ENCODE results near the gene KIAA0232. TPM values are rescaled to one million over a fixed set of nuclear protein-coding genes. Genes with fewer than 3 reads are reported as not detected.

KIAA0232 gene
- total and polyA plus RNA-seq, 2 experiments from 2014 or later, result 11.3 to 34.3 TPM

GRCh38 chr4:6734165-6734786 lies 48.3 kb upstream of the KIAA0232 start:
- 87% methylated on average over 16 of the region's 16 CpGs for WGBS (ENCODE audit: low lambda C conversion rate, missing lambda C conversion rate)
- TF ChIP-seq EZH2 (IDR thresholded peaks at IDR 0.05; ENCODE audit: borderline replicate concordance) (no peak), EZH2phosphoT487 (IDR thresholded peaks at IDR 0.05; ENCODE audit: low read depth, severe bottlenecking, unreplicated experiment) (no peak), CTCF (IDR thresholded peaks at IDR 0.05; ENCODE audit: poor library complexity) (no peak)

DNA sequence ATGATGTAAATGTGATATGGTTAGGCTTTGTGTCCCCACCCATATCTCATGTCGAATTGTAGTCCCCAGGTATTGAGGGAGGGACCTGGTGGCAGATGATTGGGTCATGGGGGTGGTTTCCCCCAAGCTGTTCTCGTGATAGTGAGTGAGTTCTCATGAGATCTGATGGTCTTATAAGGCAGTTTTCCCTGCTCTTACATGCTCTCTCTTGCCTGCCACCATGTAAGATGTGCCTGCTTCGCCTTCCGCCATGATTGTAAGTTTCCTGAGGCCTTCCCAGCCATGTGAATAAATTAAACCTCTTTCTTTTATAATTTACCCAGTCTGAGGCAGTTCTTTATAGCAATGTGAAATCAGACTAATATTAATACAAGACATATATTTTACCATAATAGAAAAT lies 42.6 kb upstream of the KIAA0232 start:
- Histone ChIP-seq H4K20me1 (ENCODE audit: insufficient read depth, poor library complexity, severe bottlenecking) (no peaks in the 10 kb centered on the region), H3K27ac (no peak overlapping the region), H2AFZ (no peak overlapping the region), H3K4me2 (no peak overlapping the region), H3K9me3 (ENCODE audit: low read depth) (no peaks in the 10 kb centered on the region), H3K4me3 (no peak overlapping the region), H3K4me1 (ENCODE audit: insufficient read depth) (no peaks in the 10 kb centered on the region), H3K36me3 (replicated peaks; ENCODE audit: insufficient read depth, low read depth) (no peaks in the 10 kb centered on the region), H3K9me2 (replicated peaks; ENCODE audit: insufficient read depth) (no peaks in the 10 kb centered on the region), H3K27me3 (no peaks in the 10 kb centered on the region), H3K79me2 (no peaks in the 10 kb centered on the region)
- no peak for TF ChIP-seq CTCF (IDR thresholded peaks at IDR 0.05; ENCODE audit: poor library complexity)
- TF ChIP-seq EZH2 (IDR thresholded peaks at IDR 0.05; ENCODE audit: borderline replicate concordance), result no peak
- no peak for TF ChIP-seq EZH2phosphoT487 (IDR thresholded peaks at IDR 0.05; ENCODE audit: low read depth, severe bottlenecking, unreplicated experiment)
- 93% methylated on average over 4 of the region's 4 CpGs for WGBS (ENCODE audit: low lambda C conversion rate, missing lambda C conversion rate)
- no peak for DNase-seq (ENCODE audit: low spot score)

More at GRCh38 chr4:6734165-6734786, 48.3 kb upstream of the KIAA0232 start:
- Histone ChIP-seq H3K4me1 (ENCODE audit: insufficient read depth) (peaks cover 8% of the 10 kb centered on the region), H3K36me3 (replicated peaks; ENCODE audit: insufficient read depth, low read depth) (no peaks in the 10 kb centered on the region), H3K27ac (peak overlapping the region; percentile 9), H3K79me2 (no peaks in the 10 kb centered on the region), H2AFZ (no peak overlapping the region), H4K20me1 (ENCODE audit: insufficient read depth, poor library complexity, severe bottlenecking) (no peaks in the 10 kb centered on the region), H3K9me2 (replicated peaks; ENCODE audit: insufficient read depth) (no peaks in the 10 kb centered on the region), H3K4me3 (no peak overlapping the region), H3K27me3 (no peaks in the 10 kb centered on the region), H3K9me3 (ENCODE audit: low read depth) (no peaks in the 10 kb centered on the region), H3K4me2 (no peak overlapping the region)
- DNase-seq (ENCODE audit: low spot score), result no peak

GRCh38 chr4:6740347-6740746 lies 42.2 kb upstream of the KIAA0232 start:
- H2AFZ ChIP-seq, result no peak overlapping the region
- H4K20me1 ChIP-seq (ENCODE audit: insufficient read depth, poor library complexity, severe bottlenecking), result no peaks in the 10 kb centered on the region
- H3K4me3 ChIP-seq, result no peak overlapping the region
- TF ChIP-seq CTCF (IDR thresholded peaks at IDR 0.05; ENCODE audit: poor library complexity), result no peak
- no peak for TF ChIP-seq EZH2phosphoT487 (IDR thresholded peaks at IDR 0.05; ENCODE audit: low read depth, severe bottlenecking, unreplicated experiment)
- TF ChIP-seq EZH2 (IDR thresholded peaks at IDR 0.05; ENCODE audit: borderline replicate concordance), result no peak
- no peaks in the 10 kb centered on the region for H3K9me3 ChIP-seq (ENCODE audit: low read depth)
- no peaks in the 10 kb centered on the region for H3K36me3 ChIP-seq (replicated peaks; ENCODE audit: insufficient read depth, low read depth)
- no peaks in the 10 kb centered on the region for H3K27me3 ChIP-seq
- DNase-seq (ENCODE audit: low spot score), result no peak
- WGBS (ENCODE audit: low lambda C conversion rate, missing lambda C conversion rate), result 97% methylated on average over 8 of the region's 8 CpGs
- no peaks in the 10 kb centered on the region for H3K79me2 ChIP-seq
- no peaks in the 10 kb centered on the region for H3K9me2 ChIP-seq (replicated peaks; ENCODE audit: insufficient read depth)
- H3K27ac ChIP-seq, result no peak overlapping the region
- H3K4me1 ChIP-seq (ENCODE audit: insufficient read depth), result no peaks in the 10 kb centered on the region
- H3K4me2 ChIP-seq, result no peak overlapping the region
